ENCODE results near the gene PPP1R1B. TPM values are rescaled to one million over a fixed set of nuclear protein-coding genes. Genes with fewer than 3 reads are reported as not detected.

Gene PPP1R1B
- total and polyA plus RNA-seq, 2 of the 4 experiments (the other 2 are of a cell fraction), result not detected

- in situ Hi-C loops (cut with MboI; ENCODE audit: low sequenced_read_pairs) (no loop called here), dilution Hi-C loops (cut with HindIII; ENCODE audit: low sequenced_read_pairs, unreplicated experiment) (no loop called here), intact Hi-C loops (cut with micrococcal nuclease) (no loop called here)
- ATAC-seq (ENCODE audit: low read depth) (no peak), DNase-seq (no peak)
- Histone ChIP-seq H3K4me2 (ENCODE audit: low read depth, low read length) (no peak overlapping the region), H3K9ac (ENCODE audit: low read depth, low read length) (no peak overlapping the region), H3K4me1 (ENCODE audit: control insufficient read depth, insufficient read depth, low read length) (peaks cover 6% of the 10 kb centered on the region; the same call in 1 of the 2 replicates), H3K14ac (replicated peaks; ENCODE audit: low read depth, low read length) (no peak overlapping the region), H3K9me3 (ENCODE audit: control insufficient read depth, insufficient read depth, low read length) (no peaks in the 10 kb centered on the region), H3K4me3 (ENCODE audit: insufficient read depth, low read depth, low read length) (no peak overlapping the region), H2AK5ac (ENCODE audit: low read depth, low read length) (no peak overlapping the region), H3K23ac (ENCODE audit: low read depth, low read length) (no peak overlapping the region), H2BK120ac (ENCODE audit: low read depth, low read length) (no peak overlapping the region), H3K27ac (ENCODE audit: insufficient read depth, low read length) (no peak overlapping the region), H3K18ac (ENCODE audit: low read depth, low read length) (no peak overlapping the region), H2BK20ac (ENCODE audit: low read depth, low read length) (no peak overlapping the region), H3K79me1 (ENCODE audit: low read depth in 1 of 2, low read length in 2 of 2) (peaks cover 36 to 71% of the 10 kb centered on the region in 2 experiments), H2AFZ (replicated peaks; ENCODE audit: low read length, poor library complexity) (no peak overlapping the region), H4K5ac (ENCODE audit: low read depth, low read length) (no peak overlapping the region), H3K56ac (ENCODE audit: extremely low read depth, insufficient read depth, low read length) (no peak overlapping the region), H3K9me1 (ENCODE audit: insufficient read depth, low read length) (peaks cover 25% of the 10 kb centered on the region), H2BK5ac (ENCODE audit: low read depth, low read length, poor library complexity, severe bottlenecking) (no peak overlapping the region), H4K20me1 (ENCODE audit: insufficient read depth, low read length) (peaks cover 56% of the 10 kb centered on the region), H3K27me3 (ENCODE audit: control insufficient read depth, insufficient read depth, low read length) (no peaks in the 10 kb centered on the region), H3K36me3 (ENCODE audit: control insufficient read depth, insufficient read depth, low read length) (0 out of 2 replicates have a peak, but pooled peaks cover 1% of the 10 kb centered on the region), H2BK15ac (ENCODE audit: low read depth, low read length) (no peak overlapping the region), H4K8ac (ENCODE audit: low read depth in 2 of 2, low read length in 2 of 2) (no peak overlapping the region), H4K91ac (ENCODE audit: insufficient read depth, low read depth, low read length) (no peak overlapping the region), H3K4ac (ENCODE audit: low read depth, low read length) (no peak overlapping the region), H2AK9ac (replicated peaks; ENCODE audit: low read depth, low read length, poor library complexity) (no peak overlapping the region)
- BruUV-seq (replicated peaks), result no TSS peak
- TF ChIP-seq CHD1 (IDR thresholded peaks at IDR 0.05; ENCODE audit: low read depth, low read length), result no peak
- no peak for TF ChIP-seq MAFK (IDR thresholded peaks at IDR 0.05; ENCODE audit: low read depth, low read length)
- TF ChIP-seq RFX5 (IDR thresholded peaks at IDR 0.05; ENCODE audit: low read depth, low read length), result no peak
- TF ChIP-seq MXI1 (IDR thresholded peaks at IDR 0.05; ENCODE audit: borderline replicate concordance, low read depth, low read length), result no peak
- TF ChIP-seq RAD21 (IDR thresholded peaks at IDR 0.05; ENCODE audit: low read length), result no peak
- TF ChIP-seq BHLHE40 (IDR thresholded peaks at IDR 0.05; ENCODE audit: low read depth, low read length), result no peak
- TF ChIP-seq, protein P1, sequence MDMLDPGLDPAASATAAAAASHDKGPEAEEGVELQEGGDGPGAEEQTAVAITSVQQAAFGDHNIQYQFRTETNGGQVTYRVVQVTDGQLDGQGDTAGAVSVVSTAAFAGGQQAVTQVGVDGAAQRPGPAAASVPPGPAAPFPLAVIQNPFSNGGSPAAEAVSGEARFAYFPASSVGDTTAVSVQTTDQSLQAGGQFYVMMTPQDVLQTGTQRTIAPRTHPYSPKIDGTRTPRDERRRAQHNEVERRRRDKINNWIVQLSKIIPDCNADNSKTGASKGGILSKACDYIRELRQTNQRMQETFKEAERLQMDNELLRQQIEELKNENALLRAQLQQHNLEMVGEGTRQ (IDR thresholded peaks at IDR 0.05; ENCODE audit: low read depth, low read length), result no peak
- TF ChIP-seq, protein P2, sequence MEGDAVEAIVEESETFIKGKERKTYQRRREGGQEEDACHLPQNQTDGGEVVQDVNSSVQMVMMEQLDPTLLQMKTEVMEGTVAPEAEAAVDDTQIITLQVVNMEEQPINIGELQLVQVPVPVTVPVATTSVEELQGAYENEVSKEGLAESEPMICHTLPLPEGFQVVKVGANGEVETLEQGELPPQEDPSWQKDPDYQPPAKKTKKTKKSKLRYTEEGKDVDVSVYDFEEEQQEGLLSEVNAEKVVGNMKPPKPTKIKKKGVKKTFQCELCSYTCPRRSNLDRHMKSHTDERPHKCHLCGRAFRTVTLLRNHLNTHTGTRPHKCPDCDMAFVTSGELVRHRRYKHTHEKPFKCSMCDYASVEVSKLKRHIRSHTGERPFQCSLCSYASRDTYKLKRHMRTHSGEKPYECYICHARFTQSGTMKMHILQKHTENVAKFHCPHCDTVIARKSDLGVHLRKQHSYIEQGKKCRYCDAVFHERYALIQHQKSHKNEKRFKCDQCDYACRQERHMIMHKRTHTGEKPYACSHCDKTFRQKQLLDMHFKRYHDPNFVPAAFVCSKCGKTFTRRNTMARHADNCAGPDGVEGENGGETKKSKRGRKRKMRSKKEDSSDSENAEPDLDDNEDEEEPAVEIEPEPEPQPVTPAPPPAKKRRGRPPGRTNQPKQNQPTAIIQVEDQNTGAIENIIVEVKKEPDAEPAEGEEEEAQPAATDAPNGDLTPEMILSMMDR (conservative IDR thresholded peaks at IDR 0.05; ENCODE audit: low read depth, low read length), result no peak
- no peak for TF ChIP-seq NFE2L2 (IDR thresholded peaks at IDR 0.05; ENCODE audit: low read depth, low read length)
- TF ChIP-seq SMC3 (IDR thresholded peaks at IDR 0.05; ENCODE audit: low read depth, low read length), result no peak
- ChIA-PET CTCF (interaction anchor here (1.0 kb wide), 1 partner anchor 26 kb away, joined by 3 read pairs; no protein-coding TSS in a partner anchor), POLR2A (ENCODE audit: unreplicated experiment) (no interaction called here)
- no CpG with 5 or more reads among the region's 5 CpGs for WGBS, 2 experiments (ENCODE audit: extremely low coverage in 2 of 2, insufficient read length in 1 of 2)
Measured at GRCh38 chr17:39647256-39647655, 20.5 kb downstream of the PPP1R1B start.
